ENCODE measurements around the gene MYBPC2.

MYBPC2 gene

DNA sequence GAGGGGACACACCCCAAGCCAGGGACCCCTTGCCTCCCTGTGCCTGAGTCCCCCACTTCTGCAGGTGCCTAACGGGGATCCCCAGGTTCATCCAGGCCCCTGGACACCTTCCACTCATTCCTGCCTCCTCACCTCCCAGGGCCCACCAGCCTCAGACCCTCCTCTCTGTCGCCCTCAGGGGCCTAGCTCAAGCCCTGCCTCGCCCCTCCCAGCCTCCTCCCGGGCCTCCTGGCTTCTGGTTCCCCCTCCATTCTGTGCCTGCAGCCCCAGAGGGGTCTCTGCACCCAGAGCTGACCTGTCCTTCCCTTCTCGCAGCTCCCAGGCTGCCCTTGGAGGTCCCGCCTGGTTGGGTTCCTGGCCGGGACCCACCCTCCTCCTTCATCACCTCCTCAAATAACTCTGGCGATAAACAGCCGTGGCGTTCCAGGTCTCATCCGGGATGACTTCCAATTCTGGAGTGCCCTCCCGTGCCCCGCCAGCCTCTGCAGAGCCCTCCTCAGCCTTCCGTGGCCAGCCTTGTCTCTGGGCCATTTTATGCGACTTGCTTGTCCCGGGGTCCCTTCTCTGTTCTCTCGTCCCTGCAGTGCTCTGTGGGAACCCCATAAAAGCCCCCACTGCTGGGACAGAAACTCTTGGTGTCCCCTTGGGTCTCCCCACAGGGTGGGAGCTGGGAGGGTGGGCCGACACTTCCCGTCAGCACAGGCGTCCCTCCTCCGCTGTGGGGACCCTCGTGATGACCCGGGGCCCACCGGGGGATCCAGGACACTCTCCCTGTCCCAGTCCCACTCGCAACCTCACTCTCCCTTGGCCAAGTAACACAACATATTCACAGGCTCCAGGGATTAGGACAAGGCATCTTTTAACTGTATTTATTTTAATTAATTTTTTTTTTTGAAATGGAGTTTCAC, 69.1 kb downstream of the MYBPC2 start:
- DNase-seq = no peak

DNA sequence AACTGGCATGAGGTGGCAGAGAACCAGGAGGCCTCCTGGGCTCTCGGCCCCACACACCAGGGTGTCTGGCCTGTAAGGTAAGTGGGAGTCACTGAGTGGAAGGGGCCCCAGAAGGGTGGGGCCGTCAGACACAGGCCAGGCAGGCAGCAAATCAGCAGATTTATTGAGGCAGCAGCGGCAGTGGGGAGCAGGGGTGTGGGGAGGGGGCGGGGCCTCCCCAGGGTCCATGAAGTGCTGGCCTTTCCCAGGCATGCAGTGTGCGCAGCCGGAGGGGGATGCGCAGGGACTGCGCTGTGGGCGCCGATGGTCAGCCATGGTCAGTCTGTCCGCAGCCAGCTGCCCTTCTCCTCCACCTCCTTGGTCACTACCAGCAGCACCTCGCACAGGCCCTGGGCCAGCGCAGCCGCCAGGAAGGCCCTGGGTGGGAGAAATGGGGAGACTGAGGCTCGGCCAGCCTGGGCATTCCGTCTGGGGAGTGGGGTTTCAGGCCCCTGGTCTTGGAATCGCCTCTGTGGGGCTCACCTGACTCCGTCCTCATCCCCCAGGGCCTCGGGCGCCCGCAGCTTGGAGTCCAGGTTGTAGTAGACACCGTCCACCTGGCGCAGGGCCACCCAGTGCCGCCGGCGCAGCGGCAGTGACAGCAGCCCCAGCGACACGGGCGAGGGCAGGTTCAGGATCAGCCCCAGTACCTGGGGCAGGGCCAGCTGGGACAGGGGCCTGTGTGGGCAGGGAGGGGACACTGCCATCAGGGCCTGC, 73.3 kb downstream of the MYBPC2 start:
- no peak for DNase-seq

DNA sequence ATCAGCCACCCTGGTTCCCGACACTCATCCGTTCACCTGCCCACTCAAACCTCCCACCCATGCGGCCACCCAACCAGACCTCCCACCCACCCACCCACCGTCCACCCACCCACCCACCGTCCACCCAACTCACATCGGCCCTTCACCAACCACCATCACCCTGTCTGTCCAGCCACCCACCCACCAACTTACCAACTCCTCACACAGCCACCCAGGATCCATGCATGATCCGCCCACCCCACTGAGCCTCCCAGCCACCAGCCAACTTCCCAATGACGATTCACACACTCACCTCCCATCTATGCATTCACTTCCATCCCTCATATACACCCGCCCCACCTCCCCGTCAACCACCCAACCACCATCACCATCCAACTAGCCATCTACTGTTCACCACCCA, 74.0 kb downstream of the MYBPC2 start:
- no peak for DNase-seq

DNA sequence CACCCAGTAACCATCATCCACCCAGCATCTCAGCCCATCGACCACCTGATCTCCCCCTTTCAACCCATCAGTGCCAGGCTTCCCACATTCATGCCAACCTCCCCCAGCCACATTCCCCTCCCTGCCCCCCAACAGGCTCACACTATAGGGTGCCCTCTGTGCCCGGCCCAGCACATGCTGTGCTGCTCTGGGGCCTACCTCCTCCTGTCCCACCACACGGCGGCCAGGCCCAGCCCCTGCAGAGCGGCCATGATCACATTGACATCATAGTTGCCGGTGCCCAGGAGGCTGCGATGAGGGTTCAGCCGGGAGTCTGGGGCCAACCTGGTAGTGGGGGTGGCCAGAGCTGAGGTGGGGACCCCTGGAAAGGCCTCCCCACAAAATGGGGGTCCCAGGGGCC, 74.7 kb downstream of the MYBPC2 start:
- DNase-seq = no peak

DNA sequence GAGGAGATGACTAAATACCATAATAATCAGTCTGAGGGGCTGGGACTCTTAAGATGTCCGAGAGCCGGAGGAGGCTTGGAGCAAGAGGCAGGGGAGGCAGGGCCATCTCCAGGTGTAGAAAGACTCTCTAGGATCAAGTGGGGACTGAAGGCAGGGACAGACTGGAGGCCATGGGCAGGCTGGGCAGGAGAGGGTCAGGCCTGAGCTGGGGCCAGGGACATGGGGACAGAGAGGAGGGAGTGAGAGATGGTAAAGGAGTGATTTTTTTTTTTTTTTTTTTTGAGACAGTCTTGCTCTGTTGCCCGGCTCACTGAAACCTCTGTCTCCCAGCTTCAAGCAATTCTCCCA, 76.1 kb downstream of the MYBPC2 start:
- DNase-seq = no peak

DNA sequence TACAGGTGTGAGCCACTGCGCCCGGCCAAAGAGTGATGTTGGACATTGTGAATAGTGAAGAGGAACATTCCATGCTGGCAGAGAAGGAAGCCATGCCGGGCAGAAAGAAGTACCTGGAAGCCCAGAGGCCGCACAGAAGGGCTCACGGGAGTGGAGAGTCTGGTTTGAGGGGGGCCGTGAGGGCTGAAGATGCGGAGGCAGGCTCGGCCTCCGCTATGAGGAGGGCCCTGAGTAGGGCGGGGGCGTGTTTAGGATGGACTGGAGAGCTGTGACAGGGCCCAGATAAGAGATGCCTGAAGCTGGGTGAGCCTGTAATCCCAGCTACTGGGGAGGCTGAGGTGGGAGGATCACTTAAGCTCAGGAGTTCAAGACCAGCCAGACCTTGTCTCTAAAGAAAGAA, 76.7 kb downstream of the MYBPC2 start:
- no peak for DNase-seq

DNA sequence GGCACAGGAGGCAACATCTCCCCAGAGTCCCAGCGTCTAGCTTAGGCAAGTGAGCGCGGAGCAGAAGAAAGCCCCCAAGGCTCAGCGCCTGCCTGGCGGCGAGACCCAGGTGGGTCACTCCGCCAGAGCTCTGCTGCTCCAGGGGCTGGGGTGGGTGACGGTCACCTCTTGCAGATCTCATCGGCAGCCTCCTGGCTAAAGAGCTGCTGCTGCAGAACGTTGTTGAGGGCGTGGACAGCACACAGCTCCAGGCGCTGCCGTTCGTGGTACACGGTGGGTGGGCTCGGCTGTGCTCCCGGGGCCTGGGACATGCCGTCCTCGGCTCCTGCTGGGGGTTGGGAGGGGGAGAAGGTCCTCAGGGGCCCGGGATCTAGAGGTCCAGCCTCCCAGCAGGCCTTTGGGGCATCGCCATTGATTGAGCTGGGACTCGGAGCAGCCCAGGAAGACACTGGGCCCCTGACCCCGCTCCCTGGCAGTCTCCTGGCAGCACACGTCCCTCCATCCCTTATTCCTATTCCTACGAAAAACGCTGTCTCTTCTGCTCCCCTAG, 77.5 kb downstream of the MYBPC2 start:
- DNase-seq = no peak

DNA sequence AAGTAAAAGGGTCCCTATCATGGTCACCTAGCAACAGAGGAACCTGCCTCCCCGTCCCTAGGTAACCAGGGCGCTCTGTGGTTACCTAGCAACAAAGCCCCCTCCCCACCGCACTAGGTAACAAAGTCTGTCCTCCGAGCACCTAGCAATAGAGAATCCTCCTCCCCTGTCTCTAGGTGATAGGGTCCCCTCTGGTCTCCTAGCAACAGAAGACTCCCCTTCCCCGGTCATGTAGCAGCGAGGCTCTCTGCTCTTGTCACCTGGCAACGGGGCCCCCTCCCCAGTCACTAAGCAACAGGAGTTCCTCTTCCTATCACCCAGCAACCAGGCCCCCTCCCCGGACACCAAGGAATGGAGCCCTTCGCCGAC, 78.0 kb downstream of the MYBPC2 start:
- DNase-seq = peak; percentile 95

DNA sequence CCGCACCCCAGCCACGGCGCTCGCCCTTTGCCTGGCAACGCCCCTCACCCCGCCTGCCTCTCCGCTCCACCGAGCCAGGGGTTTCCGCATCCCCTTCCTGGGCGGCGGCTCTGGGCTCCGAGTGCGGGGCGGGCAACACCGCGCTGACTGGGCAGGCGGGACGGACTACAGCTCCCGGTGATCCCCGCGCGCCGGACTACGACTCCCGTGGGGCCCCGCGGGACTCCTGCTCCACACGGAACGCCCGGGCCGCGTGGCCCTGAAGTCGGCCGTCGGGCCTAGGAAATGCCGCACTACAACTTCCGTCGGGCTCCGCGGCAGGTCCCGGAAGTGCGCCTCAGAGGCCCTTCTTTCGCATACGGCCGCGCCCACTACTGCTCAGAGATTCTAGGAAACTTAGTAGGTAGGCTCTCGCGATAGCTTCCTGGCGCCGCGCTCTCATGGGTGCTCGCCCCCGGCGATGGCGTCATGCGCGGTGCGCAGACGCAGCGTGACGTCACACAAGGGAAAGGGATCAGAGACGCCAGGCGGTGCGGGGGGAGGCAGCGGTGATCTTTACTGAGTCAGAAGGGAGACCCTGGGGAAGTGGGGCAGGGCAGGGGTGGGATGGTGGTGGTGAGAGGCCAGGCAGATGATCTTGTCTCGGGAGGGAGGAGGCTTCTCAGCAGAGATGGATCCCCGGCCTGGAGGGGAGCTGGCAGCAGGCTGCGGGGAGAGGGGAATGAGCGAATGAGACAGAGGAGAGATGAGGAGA, 78.6 kb downstream of the MYBPC2 start, which contains the start of gene JOSD2:
TSS of gene JOSD2 (minus strand) at position 123 of the 754 bp plus-strand sequence. CDS start 760 bp downstream, outside the sequence.
- DNase-seq = peak; percentile 98

DNA sequence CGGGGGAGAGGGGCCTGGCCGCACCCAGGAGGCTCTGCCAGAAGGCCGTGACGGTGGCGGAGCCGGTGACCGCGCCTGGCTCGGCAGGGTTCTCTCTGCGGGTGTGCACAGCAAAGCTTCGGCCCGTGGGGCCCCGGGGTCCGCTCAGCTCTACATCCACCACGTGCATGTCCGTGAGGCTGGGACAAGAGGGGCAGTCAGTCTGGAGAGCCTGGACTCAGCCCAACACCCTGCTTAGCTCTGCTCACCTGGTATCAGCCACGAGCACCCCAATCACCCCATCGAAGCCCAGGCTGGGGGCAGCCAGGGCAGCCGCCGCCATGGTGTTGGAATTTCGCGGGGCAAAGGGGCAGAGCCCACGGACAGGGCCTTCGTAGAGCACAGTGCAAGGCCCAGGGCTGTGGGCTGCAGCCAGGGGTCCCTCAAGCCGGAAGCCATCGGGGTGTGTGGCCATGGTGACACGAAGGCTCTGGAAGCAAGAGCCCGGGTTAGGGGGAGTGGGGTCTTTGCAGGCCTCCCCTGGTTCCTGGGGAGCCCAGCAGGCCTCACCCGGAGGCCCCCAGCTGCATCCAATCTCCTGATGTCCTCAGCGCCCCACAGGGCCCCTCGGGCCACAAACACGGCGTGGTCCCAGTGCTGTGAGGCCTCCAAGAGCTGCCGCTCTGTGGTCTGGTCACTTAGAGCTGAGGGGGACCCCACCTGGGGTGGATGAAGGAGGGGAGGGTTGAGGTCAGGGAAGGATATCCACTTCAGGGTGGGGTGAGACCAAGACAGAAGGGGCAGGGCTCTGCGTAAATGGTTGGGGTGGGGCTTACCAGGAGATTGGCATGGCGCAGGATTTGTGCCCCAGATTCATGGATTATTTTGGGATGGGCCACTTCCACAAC, 79.7 kb downstream of the MYBPC2 start:
- no peak for DNase-seq

DNA sequence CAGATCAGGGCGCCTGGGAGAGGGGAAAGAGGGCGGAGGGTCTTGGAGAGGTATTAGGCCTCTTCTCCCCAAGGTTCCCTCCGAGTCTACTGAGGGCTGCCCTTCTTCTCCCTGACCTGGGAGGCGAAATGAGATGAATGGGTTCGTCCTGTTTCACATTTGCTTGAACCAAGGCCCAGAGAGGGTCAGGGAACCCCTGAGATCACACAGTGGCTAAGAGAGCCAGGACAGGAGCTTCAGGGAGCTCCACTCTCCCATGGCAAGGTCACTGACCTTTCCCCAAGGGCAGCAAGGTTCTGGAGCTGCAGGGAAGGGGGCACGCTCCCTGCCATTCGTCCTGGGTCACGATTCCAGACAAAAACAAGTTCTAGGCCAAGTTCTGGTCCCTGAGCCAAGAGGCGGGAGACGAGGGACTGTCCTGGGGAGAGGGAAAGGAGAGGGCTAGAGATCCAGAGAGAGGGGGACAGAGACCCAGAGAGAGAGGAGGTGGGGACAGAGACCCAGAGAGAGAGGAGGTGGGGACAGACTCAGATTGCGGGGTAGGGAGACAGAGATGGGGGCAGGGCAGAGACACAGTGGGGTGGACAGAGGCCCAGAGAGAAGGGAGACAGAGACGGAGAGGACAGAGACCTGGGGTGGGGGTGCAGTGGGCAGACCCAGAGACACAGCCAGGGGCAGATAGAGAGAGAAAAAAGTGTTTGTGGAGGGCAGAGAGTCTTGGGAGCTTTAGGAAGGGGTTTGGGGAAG, 80.5 kb downstream of the MYBPC2 start:
- no peak for DNase-seq

DNA sequence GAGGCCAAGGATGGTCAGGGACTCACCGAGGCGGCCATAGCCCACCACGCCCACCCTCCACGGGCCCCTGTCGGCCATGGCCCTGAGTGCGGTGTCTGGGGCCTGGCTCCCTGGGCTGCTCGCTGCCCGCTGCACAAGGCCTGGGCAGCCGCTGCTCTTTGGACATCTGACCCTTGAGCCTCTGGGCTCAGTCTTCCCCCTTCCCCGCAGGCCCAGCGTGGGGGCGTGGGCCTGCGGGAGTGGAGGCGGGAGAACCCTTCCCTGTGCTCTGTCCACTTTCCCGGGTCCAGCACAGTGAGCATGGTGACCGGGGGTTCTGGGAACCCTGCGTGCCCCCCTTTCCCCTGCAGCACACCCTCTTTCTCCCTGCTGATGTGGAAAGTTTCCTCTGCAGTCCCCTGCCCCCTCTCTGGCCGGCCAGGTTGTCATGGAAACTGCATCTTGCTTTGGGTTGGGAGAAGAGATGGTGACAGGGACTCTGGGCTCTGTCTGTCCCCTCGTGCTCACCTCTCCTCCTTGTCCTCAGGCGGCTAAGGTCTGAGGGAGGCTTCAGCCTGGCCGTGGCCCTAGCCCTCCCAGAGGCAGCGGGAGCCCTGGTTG, 81.2 kb downstream of the MYBPC2 start, which contains the start of gene ASPDH:
TSS of gene ASPDH (minus strand) at position 168 of the 600 bp plus-strand sequence. CDS start at position 78, 90 bp downstream.
- DNase-seq = no peak

DNA sequence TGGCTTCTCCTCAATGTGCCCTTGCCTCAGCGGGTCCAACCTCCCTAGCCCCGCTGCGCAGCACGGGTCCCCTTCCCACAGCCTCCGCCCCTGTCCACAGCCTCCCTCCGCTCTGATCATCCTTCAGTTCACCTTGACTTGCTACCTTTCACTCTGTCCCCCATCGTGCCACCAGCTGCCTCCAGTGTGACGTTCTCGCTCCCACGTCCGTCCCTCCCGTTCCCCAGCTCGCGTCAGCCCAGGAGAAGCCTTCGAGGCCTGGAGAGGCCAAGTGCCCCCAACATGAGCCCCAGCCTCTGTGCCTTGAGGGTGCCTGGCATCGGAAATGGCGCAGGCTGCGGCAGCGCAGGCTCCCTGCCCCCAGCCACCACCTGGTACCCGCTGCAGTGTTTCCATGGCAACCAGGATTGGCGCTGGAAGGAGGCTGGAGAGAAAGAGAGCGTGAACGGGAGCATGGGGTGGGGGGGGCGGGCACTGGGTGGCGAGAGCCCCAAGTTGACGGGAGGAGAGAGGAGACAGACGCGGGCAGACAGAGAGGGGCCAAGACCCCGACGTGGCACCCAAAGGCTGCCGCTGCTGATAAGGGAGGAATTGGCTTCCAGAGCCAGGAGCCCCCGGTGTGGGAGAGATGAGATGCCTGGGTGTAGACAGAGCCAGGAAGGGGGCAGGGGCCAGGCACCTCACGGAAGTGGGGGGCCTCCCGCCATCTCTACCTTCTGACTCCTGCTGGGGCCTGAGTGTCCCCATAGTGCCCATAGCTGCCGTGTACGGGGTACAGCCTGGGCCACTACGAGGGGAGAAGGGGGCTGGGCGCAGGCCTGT, 81.9 kb downstream of the MYBPC2 start:
- peak; percentile 91 for DNase-seq

DNA sequence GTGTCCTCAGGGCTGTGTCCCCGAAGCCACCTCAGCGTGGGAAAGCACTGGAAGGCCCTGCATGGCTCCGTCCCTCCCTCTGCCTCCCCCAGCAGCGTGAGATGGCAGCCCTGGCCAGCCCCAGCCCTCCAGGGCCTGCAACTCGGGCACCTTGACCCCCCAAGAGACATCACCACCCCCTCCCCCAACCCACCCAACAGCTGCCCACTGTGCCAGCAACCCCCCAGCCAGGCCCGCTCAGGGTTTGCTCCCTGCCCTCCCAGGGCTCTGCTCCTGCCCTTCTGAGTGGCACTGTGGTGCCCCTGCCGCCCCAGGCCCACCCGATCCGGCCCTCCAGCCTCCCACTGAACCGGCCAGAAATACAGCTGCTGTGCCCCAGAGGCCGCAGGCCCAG, 82.5 kb downstream of the MYBPC2 start:
- DNase-seq = no peak

Data from NCI-H1105 treated with DMSO at 0.1 percent for 48 hours (cell line).